Measurements from ENCODE around the gene IFNA17.
"Not testable (repeated sequence)": the region's sequence is repeated elsewhere in the genome, so short reads cannot be mapped to it uniquely, and the experiment has no call there.

IFNA17 gene

GRCh38 chr9:21228122-21228521 lies at the start of gene IFNA17:
TSS of gene IFNA17 (minus strand) at chr9:21228222. CDS start at chr9:21228173, 49 bp downstream.
- DNase-seq, result no peak

GRCh38 chr9:21268347-21268657 lies 40.3 kb upstream of the IFNA17 start:
- no peak for DNase-seq

- DNase-seq, result no peak
These were observed 39.7 kb upstream of the IFNA17 start for GRCh38 chr9:21267485-21268346.

- no peak for DNase-seq
These were observed 38.9 kb upstream of the IFNA17 start for GRCh38 chr9:21266733-21267484.

GRCh38 chr9:21265421-21266189 lies 37.6 kb upstream of the IFNA17 start:
- no peak for DNase-seq

- no peak for DNase-seq
These were observed 27.7 kb upstream of the IFNA17 start for GRCh38 chr9:21255538-21256212.

- no peak for DNase-seq
These were observed 24.9 kb upstream of the IFNA17 start for GRCh38 chr9:21252721-21253547.

GRCh38 chr9:21251638-21252037 lies 23.6 kb upstream of the IFNA17 start:
- DNase-seq, result no peak

GRCh38 chr9:21251190-21251589 lies 23.2 kb upstream of the IFNA17 start:
- no peak for DNase-seq

GRCh38 chr9:21244836-21245235 lies 16.8 kb upstream of the IFNA17 start:
- DNase-seq, result no peak

GRCh38 chr9:21239911-21240310 lies 11.9 kb upstream of the IFNA17 start, which contains the start of gene IFNA14:
TSS of gene IFNA14 (minus strand) at chr9:21240005. CDS start at chr9:21239935, 70 bp downstream.
- DNase-seq, result no peak

- DNase-seq, result not testable (repeated sequence)
These were observed 8.3 kb upstream of the IFNA17 start for GRCh38 chr9:21236360-21236714.

- peak in 1 of 2 donors; percentile 22 for DNase-seq
These were observed 7.7 kb upstream of the IFNA17 start for GRCh38 chr9:21235468-21236359.

- no peak for DNase-seq
These were observed 6.2 kb upstream of the IFNA17 start for GRCh38 chr9:21234153-21234687.

- no peak for DNase-seq
These were observed 5.2 kb upstream of the IFNA17 start for GRCh38 chr9:21233258-21233657.

- DNase-seq, result not testable (repeated sequence)
These were observed 10.8 kb downstream of the IFNA17 start, which contains the start of gene IFNA16 for GRCh38 chr9:21217211-21217610. TSS of gene IFNA16 (minus strand) at chr9:21217311. CDS start at chr9:21217305, 6 bp downstream.

GRCh38 chr9:21213411-21214326 lies 14.4 kb downstream of the IFNA17 start:
- not testable (repeated sequence) for DNase-seq

GRCh38 chr9:21212160-21212559 lies 15.9 kb downstream of the IFNA17 start:
- DNase-seq, result not testable (repeated sequence)

GRCh38 chr9:21210782-21211181 lies 17.2 kb downstream of the IFNA17 start:
- DNase-seq, result not testable (repeated sequence)

All from activated CD4-positive, alpha-beta T cell treated with anti-CD3 and anti-CD28 coated beads for 4 hours (primary cell).